Calu3 (cell line): ENCODE results near the gene ACSL6. TPM values are rescaled to one million over a fixed set of nuclear protein-coding genes. Genes with fewer than 3 reads are reported as not detected.

Source experiments
- BruUV-seq: library from RNA; stranded (reverse); fragments of 400-500 nt; replicated peaks from 2 replicates; lab custom pipeline; 2021; lab: Mats Ljungman, UMichigan
- CTCF ChIA-PET: fragments of 300-600 bp; sonication (Branson Sonifier 250); formaldehyde crosslinking; loops from one replicate; lab custom pipeline; 2022; ENCODE audit warnings: antibody characterized with exemption; lab: Charles Lee
- DNase-seq: peaks from one replicate; pipeline ENCODE4 v3.0.0; 2022
- H3K27ac Mint-ChIP-seq: one replicate; pipeline ENCODE4 v1.8.0; 2022; ENCODE audit warnings: mixed read lengths; ENCODE audit not compliant: unreplicated experiment
- H3K27me3 Mint-ChIP-seq: one replicate; pipeline ENCODE4 v1.8.0; 2022; ENCODE audit warnings: mixed read lengths; ENCODE audit not compliant: unreplicated experiment
- H3K36me3 Mint-ChIP-seq: one replicate; pipeline ENCODE4 v1.8.0; 2022; ENCODE audit warnings: mild to moderate bottlenecking, moderate library complexity, mixed read lengths; ENCODE audit not compliant: insufficient read depth, unreplicated experiment
- H3K4me1 Mint-ChIP-seq: one replicate; pipeline ENCODE4 v1.8.0; 2022; ENCODE audit warnings: mild to moderate bottlenecking, low read depth, mixed read lengths; ENCODE audit not compliant: unreplicated experiment
- H3K4me3 Mint-ChIP-seq: one replicate; pipeline ENCODE4 v1.8.0; 2022; ENCODE audit warnings: mild to moderate bottlenecking, low read depth, moderate library complexity, mixed read lengths; ENCODE audit not compliant: unreplicated experiment
- H3K9me3 Mint-ChIP-seq: one replicate; pipeline ENCODE4 v1.8.0; 2022; ENCODE audit warnings: low read depth, mixed read lengths; ENCODE audit not compliant: unreplicated experiment
- CTCF ChIP-seq: fragments of 200-600 bp; IDR thresholded peaks from one replicate; pipeline ENCODE4 v1.8.0; 2022; ENCODE audit warnings: antibody characterized with exemption; ENCODE audit not compliant: unreplicated experiment
- intact Hi-C: fragments of 100-400 bp; cut with micrococcal nuclease; formaldehyde crosslinking; loops from one replicate; pipeline ENCODE4 v1.10.0; 2022; ENCODE audit not compliant: unreplicated experiment
- total RNA-seq: library from RNA; stranded (reverse); gene quantifications from 2 replicates; pipeline ENCODE4 v1.2.3, GENCODE V29; 2022

ACSL6 gene
- total RNA-seq, 1 experiment from 2014 or later, result 0.24 TPM

GRCh38 chr5:132021654-132022053 lies 10.2 kb upstream of the ACSL6 start:
- no peaks in the 10 kb centered on the region for H3K9me3 Mint-ChIP-seq

GRCh38 chr5:132020568-132021339 lies 9.3 kb upstream of the ACSL6 start:
- intact Hi-C loops, result no loop called here
- H3K9me3 Mint-ChIP-seq, result no peaks in the 10 kb centered on the region
- no peak overlapping the region for H3K27ac Mint-ChIP-seq
- H3K27me3 Mint-ChIP-seq, result peaks cover 58% of the 10 kb centered on the region
- H3K36me3 Mint-ChIP-seq, result no peaks in the 10 kb centered on the region
- TF ChIP-seq CTCF, result no peak
- H3K4me1 Mint-ChIP-seq, result no peaks in the 10 kb centered on the region
- no TSS peak for BruUV-seq
- no peak overlapping the region for H3K4me3 Mint-ChIP-seq
- no peak for DNase-seq
- CTCF ChIA-PET, result interaction anchor here (1.0 kb wide), 1 partner anchor 15 kb away, joined by 3 read pairs; no protein-coding TSS in a partner anchor

More at GRCh38 chr5:132021654-132022053, 10.2 kb upstream of the ACSL6 start:
- no peaks in the 10 kb centered on the region for H3K36me3 Mint-ChIP-seq
- no peak for TF ChIP-seq CTCF
- BruUV-seq, result no TSS peak
- H3K27ac Mint-ChIP-seq, result no peak overlapping the region
- no peak for DNase-seq
- CTCF ChIA-PET, result no interaction called here
- peaks cover 49% of the 10 kb centered on the region for H3K27me3 Mint-ChIP-seq
- H3K4me3 Mint-ChIP-seq, result no peak overlapping the region
- H3K4me1 Mint-ChIP-seq, result no peaks in the 10 kb centered on the region
- intact Hi-C loops, result no loop called here

- H3K27ac Mint-ChIP-seq, result no peak overlapping the region
- CTCF ChIA-PET, result no interaction called here
- H3K27me3 Mint-ChIP-seq, result peaks cover 65% of the 10 kb centered on the region
Measured at GRCh38 chr5:132019857-132020555, 8.5 kb upstream of the ACSL6 start.

GRCh38 chr5:132019337-132019736 lies 7.9 kb upstream of the ACSL6 start:
- no peak for TF ChIP-seq CTCF
- CTCF ChIA-PET, result no interaction called here
- intact Hi-C loops, result loop anchor here (10.0 kb wide), 1 partner anchor 1265 kb away; no protein-coding TSS in a partner anchor
- H3K36me3 Mint-ChIP-seq, result no peaks in the 10 kb centered on the region
- BruUV-seq, result no TSS peak
- DNase-seq, result no peak
- peaks cover 72% of the 10 kb centered on the region for H3K27me3 Mint-ChIP-seq
- no peak overlapping the region for H3K27ac Mint-ChIP-seq
- no peak overlapping the region for H3K4me3 Mint-ChIP-seq
- no peaks in the 10 kb centered on the region for H3K4me1 Mint-ChIP-seq
- no peaks in the 10 kb centered on the region for H3K9me3 Mint-ChIP-seq

More at GRCh38 chr5:132019857-132020555, 8.5 kb upstream of the ACSL6 start:
- Mint-ChIP-seq H3K4me3 (no peak overlapping the region), H3K9me3 (no peaks in the 10 kb centered on the region), H3K36me3 (no peaks in the 10 kb centered on the region), H3K4me1 (no peaks in the 10 kb centered on the region)
- no peak for DNase-seq
- no TSS peak for BruUV-seq
- intact Hi-C loops, result loop anchor here (10.0 kb wide), 1 partner anchor 1265 kb away; no protein-coding TSS in a partner anchor
- no peak for TF ChIP-seq CTCF
